Measurements from ENCODE around the gene SLC11A2.
"Not testable (repeated sequence)": the region's sequence is repeated elsewhere in the genome, so short reads cannot be mapped to it uniquely, and the experiment has no call there.

Gene SLC11A2

GRCh38 chr12:51025338-51025835, 797 bp downstream of the SLC11A2 start:
- DNase-seq = no peak

GRCh38 chr12:51023625-51024382, 2.4 kb downstream of the SLC11A2 start:
- DNase-seq = no peak

GRCh38 chr12:51021694-51022093, 4.5 kb downstream of the SLC11A2 start:
- DNase-seq = no peak

GRCh38 chr12:51020448-51021182, 5.6 kb downstream of the SLC11A2 start:
- DNase-seq = no peak

GRCh38 chr12:51019927-51020326, 6.3 kb downstream of the SLC11A2 start:
- DNase-seq = no peak

- no peak for DNase-seq
These were observed 7.2 kb downstream of the SLC11A2 start for GRCh38 chr12:51018956-51019355.

GRCh38 chr12:51017452-51017851, 8.7 kb downstream of the SLC11A2 start:
- no peak for DNase-seq

- DNase-seq = not testable (repeated sequence)
These were observed 11.7 kb downstream of the SLC11A2 start for GRCh38 chr12:51014467-51014866.

GRCh38 chr12:51013441-51013840, 12.7 kb downstream of the SLC11A2 start:
- no peak for DNase-seq

- DNase-seq = no peak
These were observed 13.5 kb downstream of the SLC11A2 start for GRCh38 chr12:51012570-51013236.

GRCh38 chr12:51011955-51012354, 14.2 kb downstream of the SLC11A2 start:
- no peak for DNase-seq

- no peak for DNase-seq
These were observed 17.1 kb downstream of the SLC11A2 start for GRCh38 chr12:51009056-51009440.

GRCh38 chr12:51008329-51009055, 17.7 kb downstream of the SLC11A2 start:
- no peak for DNase-seq

GRCh38 chr12:51005671-51006070, 20.5 kb downstream of the SLC11A2 start:
- DNase-seq = peak; percentile 44

GRCh38 chr12:51005030-51005429, 21.2 kb downstream of the SLC11A2 start:
- no peak for DNase-seq

GRCh38 chr12:51004504-51004903, 21.7 kb downstream of the SLC11A2 start:
- DNase-seq = no peak

GRCh38 chr12:51001799-51002198, 24.4 kb downstream of the SLC11A2 start:
- no peak for DNase-seq

- no peak for DNase-seq
These were observed 25.9 kb downstream of the SLC11A2 start for GRCh38 chr12:51000245-51000644.

- DNase-seq = no peak
These were observed 27.1 kb downstream of the SLC11A2 start for GRCh38 chr12:50999093-50999492.

- DNase-seq = no peak
These were observed 33.4 kb downstream of the SLC11A2 start for GRCh38 chr12:50992819-50993218.

GRCh38 chr12:50991291-50991690, 34.9 kb downstream of the SLC11A2 start:
- no peak for DNase-seq

- no peak for DNase-seq
These were observed 35.4 kb downstream of the SLC11A2 start for GRCh38 chr12:50990791-50991190.

GRCh38 chr12:50990147-50990727, 35.9 kb downstream of the SLC11A2 start:
- DNase-seq = no peak
